IPS-18c (cell line): ENCODE results near the gene MAGOH.
"Not testable (repeated sequence)": the region's sequence is repeated elsewhere in the genome, so short reads cannot be mapped to it uniquely, and the experiment has no call there.

ENCODE experiments used
- H3K4me3 ChIP-seq: 2 replicates; pipeline ENCODE4 v1.7.0; 2013; ENCODE audit warnings: low read depth, mild to moderate bottlenecking, low read length, moderate library complexity; ENCODE audit not compliant: insufficient read depth
- H3K9me3 ChIP-seq: one replicate; pipeline ENCODE4 v1.6.1; 2013; ENCODE audit warnings: mild to moderate bottlenecking, low read length, moderate library complexity; ENCODE audit not compliant: control insufficient read depth, insufficient read depth

Gene MAGOH

GRCh38 chr1:53206083-53206685 lies 32.1 kb downstream of the MAGOH start:
- H3K9me3 ChIP-seq = peaks cover 15% of the 10 kb centered on the region
- not testable (repeated sequence) for H3K4me3 ChIP-seq

GRCh38 chr1:53205496-53205895 lies 32.8 kb downstream of the MAGOH start:
- peaks cover 15% of the 10 kb centered on the region for H3K9me3 ChIP-seq
- not testable (repeated sequence) for H3K4me3 ChIP-seq

GRCh38 chr1:53203466-53203865 lies 34.9 kb downstream of the MAGOH start:
- peaks cover 15% of the 10 kb centered on the region for H3K9me3 ChIP-seq

GRCh38 chr1:53198241-53198651 lies 40.1 kb downstream of the MAGOH start:
- Histone ChIP-seq H3K4me3 (no peak overlapping the region), H3K9me3 (no peaks in the 10 kb centered on the region)

More at GRCh38 chr1:53203466-53203865, 34.9 kb downstream of the MAGOH start:
- H3K4me3 ChIP-seq = no peak overlapping the region

- H3K4me3 ChIP-seq = peak overlapping the region; percentile 90
- H3K9me3 ChIP-seq = no peaks in the 10 kb centered on the region
Measured at GRCh38 chr1:53197291-53198200, 40.8 kb downstream of the MAGOH start.

GRCh38 chr1:53196485-53197290 lies 41.6 kb downstream of the MAGOH start, which contains the start of gene CPT2:
CPT2 (plus strand) TSS chr1:53196824; CDS start chr1:53196944, 120 bp downstream.
- Histone ChIP-seq H3K9me3 (no peaks in the 10 kb centered on the region), H3K4me3 (peak within 1 kb of the TSS; percentile 90)

- Histone ChIP-seq H3K4me3 (peak overlapping the region; percentile 90; the same call in 1 of the 2 replicates), H3K9me3 (no peaks in the 10 kb centered on the region)
Measured at GRCh38 chr1:53196017-53196484, 42.3 kb downstream of the MAGOH start.

GRCh38 chr1:53195246-53196016 lies 42.9 kb downstream of the MAGOH start:
- no peaks in the 10 kb centered on the region for H3K9me3 ChIP-seq
- H3K4me3 ChIP-seq = no peak overlapping the region

GRCh38 chr1:53190210-53190611 lies 48.1 kb downstream of the MAGOH start:
- Histone ChIP-seq H3K9me3 (no peaks in the 10 kb centered on the region), H3K4me3 (no peak overlapping the region)

- H3K4me3 ChIP-seq = no peak overlapping the region
Measured at GRCh38 chr1:53189061-53189460, 49.3 kb downstream of the MAGOH start.

GRCh38 chr1:53188099-53188498 lies 50.2 kb downstream of the MAGOH start:
- Histone ChIP-seq H3K9me3 (no peaks in the 10 kb centered on the region), H3K4me3 (no peak overlapping the region)

More at GRCh38 chr1:53189061-53189460, 49.3 kb downstream of the MAGOH start:
- no peaks in the 10 kb centered on the region for H3K9me3 ChIP-seq

- H3K9me3 ChIP-seq = no peaks in the 10 kb centered on the region
- no peak overlapping the region for H3K4me3 ChIP-seq
Measured at GRCh38 chr1:53187401-53187800, 50.9 kb downstream of the MAGOH start.

- no peaks in the 10 kb centered on the region for H3K9me3 ChIP-seq
Measured at GRCh38 chr1:53186533-53186932, 51.8 kb downstream of the MAGOH start.

GRCh38 chr1:53185955-53186297 lies 52.4 kb downstream of the MAGOH start:
- H3K9me3 ChIP-seq, H3K4me3 ChIP-seq: not testable (repeated sequence)

More at GRCh38 chr1:53186533-53186932, 51.8 kb downstream of the MAGOH start:
- no peak overlapping the region for H3K4me3 ChIP-seq

GRCh38 chr1:53183095-53183990 lies 55.0 kb downstream of the MAGOH start:
- Histone ChIP-seq H3K9me3 (no peaks in the 10 kb centered on the region), H3K4me3 (no peak overlapping the region)

- Histone ChIP-seq H3K9me3 (no peaks in the 10 kb centered on the region), H3K4me3 (no peak overlapping the region)
Measured at GRCh38 chr1:53182716-53183094, 55.6 kb downstream of the MAGOH start.
